ENCODE data around the gene CBFA2T3.

- TF ChIP-seq CTCF (conservative IDR thresholded peaks at IDR 0.05): no peak
- no peak for TF ChIP-seq ZFX (IDR thresholded peaks at IDR 0.05)
These were observed 18.0 kb downstream of the CBFA2T3 start for GRCh38 chr16:88959022-88959421.
